Left colon (tissue), 2 donors: ENCODE results near the gene ACOX1. TPM values are rescaled to one million over a fixed set of nuclear protein-coding genes. Genes with fewer than 3 reads are reported as not detected.

Source experiments
- ATAC-seq: fragments of 200-7000 bp; cut with Tn5 transposase; one replicate; pipeline ENCODE4 v1.9.1; 2020; ENCODE audit warnings: mild to moderate bottlenecking, moderate library complexity
- DNase-seq, 2 donors: peaks; one replicate each; pipeline ENCODE4 v3.0.0-alpha.2; 2020
- intact Hi-C, 2 donors: fragments of 100-400 bp; cut with DNase I in 1 of 2; cut with micrococcal nuclease in 1 of 2; formaldehyde crosslinking; loops; one replicate each; pipeline versions ENCODE4 v1.11.2 to v1.14.0; 2022; cut with DNase I, micrococcal nuclease
- long read RNA-seq: library from polyadenylated mRNA; unstranded; transcript quantifications from one replicate; pipeline ENCODE4 v2.0.0, GENCODE V29; 2021
- total RNA-seq, 2 donors: library from RNA; stranded (reverse); fragmentation: NEBNext Ultra II Directional; extraction: Animal tissue kit (Norgen Biotek cat#: 25700); gene quantifications; one replicate each; pipeline ENCODE4 v1.2.1, GENCODE V29; 2021
- donor health status: DM: no; HTN: no; CAD: no.
- donor health status: DM: yes; HTN: yes; CAD: no.

The ACOX1 gene
- total RNA-seq: 100 to 1,000 TPM; 170 to 225 TPM
- long read RNA-seq, full-length matches to known transcripts: 162 of 205 reads
- long read RNA-seq, partial matches to known transcripts: 26 of 205 reads
- long read RNA-seq, other reads (novel, unspliced or antisense): 17 of 205 reads

DNA sequence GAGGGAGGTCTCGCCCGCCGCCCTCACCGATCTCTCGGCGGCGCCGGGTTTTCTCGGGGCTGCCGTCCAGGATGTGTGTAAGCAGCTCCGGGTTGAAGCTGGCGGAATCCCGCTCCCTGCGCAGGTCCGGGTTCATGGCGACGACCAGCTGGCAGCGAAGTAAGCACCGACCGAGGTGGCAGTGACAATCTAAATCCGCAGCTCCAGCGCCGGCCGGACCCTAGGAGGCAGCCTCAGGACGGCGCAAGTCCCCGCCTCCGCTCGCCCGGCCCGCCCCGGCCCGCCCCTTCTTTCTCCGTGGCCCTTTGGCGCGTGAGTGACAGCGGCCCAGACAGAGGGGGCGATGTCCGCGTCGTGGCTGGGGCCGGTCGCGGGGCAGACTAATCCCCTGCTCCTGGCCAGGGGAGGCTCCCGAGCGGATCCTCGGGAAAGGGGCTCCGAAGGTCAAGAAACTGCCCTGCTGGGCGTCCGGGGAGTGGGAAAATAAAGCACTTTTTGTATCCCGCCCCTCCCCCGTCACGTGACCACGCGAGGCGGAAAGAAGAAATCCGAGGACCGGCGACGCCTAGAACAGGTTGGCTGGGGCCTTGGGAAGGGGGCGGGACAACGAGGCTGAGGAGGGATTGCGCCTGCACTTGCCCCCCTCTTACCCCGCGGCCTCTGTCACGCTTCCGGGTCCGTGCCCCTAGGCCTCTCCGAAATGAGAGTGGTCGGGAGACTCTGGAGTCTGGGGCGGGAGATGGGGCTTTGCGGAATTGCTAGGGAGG is at the start of gene ACOX1, which contains the start of gene TEN1:
Gene ACOX1, minus strand, starts transcription at position 229 of the 767 bp plus-strand sequence. Its CDS starts 93 bp downstream, at position 136.
Gene TEN1, plus strand, starts transcription at position 303 of the 767 bp plus-strand sequence. CDS start 6,953 bp downstream, outside the sequence.
- intact Hi-C loops: no loop called here
- ATAC-seq (peak; percentile 84), DNase-seq (peak; percentile 99)

DNA sequence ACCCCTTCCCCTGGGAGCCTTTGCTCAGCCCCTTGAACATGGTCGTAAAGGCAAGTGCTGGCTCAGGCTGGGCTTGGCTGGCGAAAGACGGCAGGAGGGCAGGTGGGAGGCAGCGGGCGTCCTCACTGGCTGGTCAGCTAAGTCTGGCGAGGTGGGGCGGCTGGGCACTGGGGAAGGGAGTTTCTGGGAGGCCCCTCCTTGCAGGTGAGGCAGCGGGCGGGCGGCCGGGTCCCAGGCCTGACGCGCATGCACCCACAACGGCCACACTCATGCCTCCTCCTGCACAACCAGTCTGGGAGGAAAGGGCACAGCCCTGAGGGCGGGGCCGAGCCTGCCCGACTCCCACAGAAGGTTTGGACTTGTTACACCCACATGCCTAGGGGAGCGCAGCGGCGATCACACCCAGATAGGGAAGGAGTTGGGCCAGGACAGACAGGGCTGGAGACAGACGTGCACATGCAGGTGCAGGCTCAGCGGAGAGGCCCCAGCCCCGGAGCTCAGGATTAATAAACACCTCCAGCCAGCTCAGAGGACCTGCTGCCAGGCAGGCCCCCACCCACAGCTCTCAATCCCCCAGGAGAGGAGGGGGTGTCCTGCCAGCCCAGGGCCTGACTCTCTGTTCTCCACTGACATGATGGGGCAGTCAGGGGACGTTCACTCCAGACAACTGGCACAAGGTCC is 48.3 kb upstream of the ACOX1 start, which contains the start of gene EVPL:
Gene EVPL, minus strand, starts transcription at position 148 of the 681 bp plus-strand sequence. Its CDS starts 108 bp downstream, at position 40.
- DNase-seq (peak; percentile 89 to 94), ATAC-seq (peak; percentile 83)
- intact Hi-C loops: no loop called here

DNA sequence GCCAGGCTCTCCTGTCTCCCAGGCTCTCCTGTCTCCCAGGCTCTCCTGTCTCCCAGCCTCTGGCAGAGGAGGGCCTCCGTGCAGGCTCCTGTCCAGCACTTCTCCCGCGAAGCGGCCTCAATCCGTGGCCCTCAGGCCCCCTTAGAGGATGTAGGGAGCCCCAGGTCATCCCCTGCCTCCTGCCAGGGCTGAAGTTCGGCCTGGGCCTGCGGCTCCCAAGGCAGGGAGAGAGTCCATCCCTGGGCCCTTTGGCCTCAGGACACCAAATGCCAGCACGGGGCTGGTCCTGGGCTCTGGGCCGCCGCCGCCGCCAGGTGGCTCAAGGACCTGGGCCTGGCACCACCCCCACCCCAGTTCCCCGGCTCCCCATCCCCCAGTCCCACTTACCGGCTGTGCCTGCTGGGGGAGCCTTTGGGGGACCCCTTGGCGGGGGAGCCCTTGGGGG is 47.8 kb upstream of the ACOX1 start:
- no peak for DNase-seq
- ATAC-seq: peak; percentile 36
- intact Hi-C loops: no loop called here

DNA sequence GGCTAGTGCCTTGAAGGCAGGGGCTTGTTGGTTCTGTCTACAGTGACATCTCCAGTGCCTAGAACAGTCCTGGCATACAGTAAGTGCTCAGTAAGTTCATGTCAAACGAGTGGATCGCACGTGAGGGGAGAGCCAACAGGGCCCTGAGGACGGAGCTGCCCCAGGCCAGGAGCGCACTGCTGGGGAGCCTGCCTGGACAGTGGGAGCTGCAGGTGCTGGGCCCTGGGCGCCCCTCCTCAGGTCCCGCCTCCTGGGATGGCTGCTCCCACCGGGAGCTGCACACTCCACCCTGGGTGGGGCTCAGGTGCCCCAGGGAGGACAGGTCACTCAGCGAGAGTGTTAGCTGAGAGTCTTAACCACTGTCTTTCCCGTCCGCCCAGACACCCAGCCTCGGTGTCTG is 46.3 kb upstream of the ACOX1 start:
- DNase-seq (no peak), ATAC-seq (no peak)
- intact Hi-C loops: no loop called here

DNA sequence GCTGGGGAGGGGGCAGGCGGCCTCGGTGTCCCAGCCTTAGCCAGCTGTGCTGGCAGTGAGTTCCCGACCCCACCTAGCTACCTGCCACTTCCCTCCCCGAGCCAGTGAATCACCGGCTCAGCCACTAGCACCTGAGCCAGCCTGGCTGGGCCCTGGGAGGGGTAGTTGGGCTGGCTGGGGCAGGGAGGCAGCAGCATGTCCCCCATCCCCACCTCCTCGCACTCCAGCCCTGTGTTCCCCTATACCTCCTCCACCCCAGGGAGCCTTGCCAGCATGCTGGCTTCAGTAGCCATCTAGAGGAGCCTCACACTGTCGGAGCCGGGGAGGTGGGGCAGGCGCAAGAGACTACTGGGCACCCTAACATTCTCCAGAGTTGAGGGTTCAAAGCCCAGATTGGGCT is 45.4 kb upstream of the ACOX1 start:
- no peak for DNase-seq
- no peak for ATAC-seq
- intact Hi-C loops: no loop called here

DNA sequence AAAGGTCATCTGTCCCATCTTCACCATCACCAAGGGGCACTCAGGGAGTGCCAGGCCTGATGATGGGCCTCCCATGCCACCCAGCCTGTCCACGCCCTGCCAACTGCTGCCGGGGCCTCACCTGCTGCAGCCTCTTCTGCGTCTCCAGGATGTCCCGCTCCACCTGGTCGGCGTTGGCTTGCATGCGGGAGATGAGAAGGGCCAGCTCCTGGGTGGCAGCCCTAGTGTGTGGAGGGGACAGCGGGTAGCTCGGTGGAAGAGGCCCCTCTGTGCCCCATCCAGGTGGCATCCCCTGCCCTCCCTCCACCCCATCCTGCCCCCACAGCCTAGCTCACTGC is 44.9 kb upstream of the ACOX1 start:
- intact Hi-C loops: no loop called here
- ATAC-seq (no peak), DNase-seq (no peak)

DNA sequence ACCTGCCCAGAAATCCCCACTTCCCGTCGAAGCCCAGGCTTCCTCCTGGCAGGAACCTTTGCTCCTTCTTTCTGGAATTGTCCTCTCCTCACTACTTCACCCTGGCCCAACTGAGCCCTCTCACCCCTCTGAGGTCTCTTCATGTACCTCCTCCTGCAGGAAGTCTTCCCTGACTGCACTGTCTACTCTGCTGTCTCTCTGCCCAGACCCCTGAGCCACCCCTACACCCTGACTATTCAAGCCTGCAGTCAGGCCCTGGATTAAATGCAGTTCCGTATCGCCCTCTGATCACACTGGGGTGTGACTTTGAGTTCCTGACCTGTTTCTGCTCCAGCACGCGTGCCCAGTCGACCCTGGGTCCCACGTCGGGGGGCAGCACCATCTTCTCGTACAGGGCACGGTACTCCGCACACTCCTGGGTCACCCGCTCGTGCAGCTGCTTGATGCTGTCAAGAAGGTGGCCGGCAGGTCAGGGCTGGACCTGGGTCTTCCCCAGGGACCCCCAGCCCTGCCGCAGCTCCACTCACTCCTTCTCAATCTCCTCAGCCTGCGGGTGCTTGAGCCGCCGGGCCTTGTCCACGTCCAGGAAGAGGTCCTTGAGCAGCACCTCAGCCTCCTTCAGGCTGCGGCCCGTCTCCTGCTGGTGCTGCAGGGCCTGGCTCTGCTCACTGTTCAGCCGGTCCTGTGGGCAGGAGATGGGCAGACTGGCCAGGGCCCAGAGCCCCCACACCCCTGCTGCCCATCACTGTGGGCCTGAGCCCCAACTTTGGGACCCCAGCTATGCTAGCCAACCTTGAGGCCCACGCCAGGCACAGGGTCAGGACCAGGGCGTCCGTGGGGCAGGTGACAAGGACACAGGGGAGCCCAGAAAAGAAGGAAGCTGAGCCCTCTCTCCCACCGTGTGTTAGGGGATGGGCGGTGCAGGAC is 44.3 kb upstream of the ACOX1 start:
- no peak for ATAC-seq
- intact Hi-C loops: no loop called here
- no peak for DNase-seq

DNA sequence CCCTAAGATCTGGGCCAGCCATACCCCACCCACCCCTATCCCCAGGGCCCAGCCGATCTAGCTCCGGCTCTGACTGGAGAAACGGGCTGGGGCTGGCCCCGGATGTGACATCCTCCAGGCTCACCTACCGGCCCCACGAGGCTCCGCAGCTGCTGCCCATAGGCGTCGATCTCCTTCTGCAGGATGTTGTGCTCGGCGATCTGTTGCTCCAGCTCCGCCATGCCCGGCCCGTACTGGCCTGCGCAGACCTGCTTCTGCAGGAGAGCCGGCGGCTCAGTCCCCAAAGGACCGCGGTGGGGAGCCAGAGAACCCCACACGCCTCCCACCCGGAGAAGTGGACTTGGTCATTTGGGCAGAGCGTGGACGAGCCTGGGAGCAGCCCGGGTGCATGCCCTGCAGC is 43.3 kb upstream of the ACOX1 start:
- no peak for DNase-seq
- intact Hi-C loops: no loop called here
- no peak for ATAC-seq

DNA sequence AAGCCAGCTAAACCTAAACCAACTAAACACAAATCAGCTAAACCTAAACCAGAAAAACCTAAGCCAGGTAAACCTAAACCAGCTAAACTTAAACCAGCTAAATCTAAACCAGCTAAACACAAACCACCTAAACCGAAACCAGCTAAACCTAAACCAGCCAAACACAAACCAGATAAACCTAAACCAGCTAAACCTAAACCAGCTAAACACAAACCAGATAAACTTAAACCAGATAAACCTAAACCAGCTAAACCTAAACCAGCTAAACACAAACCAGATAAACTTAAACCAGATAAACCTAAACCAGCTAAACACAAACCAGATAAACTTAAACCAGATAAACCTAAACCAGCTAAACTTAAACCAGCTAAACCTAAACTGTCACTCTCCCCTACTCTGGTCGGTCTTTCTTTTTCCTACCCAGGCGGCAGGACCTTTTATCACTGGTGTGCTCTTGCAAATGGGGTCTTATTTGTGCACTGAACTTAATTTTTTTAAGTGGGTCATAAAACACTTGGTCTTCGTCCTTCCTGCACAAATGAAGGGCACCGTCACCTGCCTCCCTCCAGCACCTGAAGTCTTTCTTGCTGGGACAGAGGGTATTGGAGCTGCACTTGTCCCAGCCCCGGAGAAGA is 41.0 kb upstream of the ACOX1 start:
- intact Hi-C loops: no loop called here
- ATAC-seq: no peak
- DNase-seq: no peak

DNA sequence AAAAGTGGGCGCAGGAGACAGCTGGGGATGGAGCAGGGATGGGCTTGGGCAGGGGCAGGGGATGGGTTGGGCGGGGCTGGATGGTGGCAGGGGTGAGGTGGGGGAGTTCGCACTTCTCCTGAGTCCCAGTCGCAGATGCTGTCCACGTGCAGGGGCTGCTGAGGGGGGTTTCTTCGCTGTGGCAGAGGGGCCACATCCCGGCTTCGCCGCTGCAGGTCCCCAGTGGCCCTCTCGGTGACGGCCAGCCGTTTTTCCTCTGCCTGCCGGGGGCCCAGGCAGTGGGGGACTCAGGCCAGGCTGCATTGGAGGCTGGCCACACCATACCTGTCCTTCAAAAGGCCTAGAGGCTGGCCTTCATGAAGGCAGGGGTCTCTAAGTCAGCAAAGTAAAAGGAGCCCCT is 39.8 kb upstream of the ACOX1 start:
- ATAC-seq (no peak), DNase-seq (no peak)
- intact Hi-C loops: no loop called here

DNA sequence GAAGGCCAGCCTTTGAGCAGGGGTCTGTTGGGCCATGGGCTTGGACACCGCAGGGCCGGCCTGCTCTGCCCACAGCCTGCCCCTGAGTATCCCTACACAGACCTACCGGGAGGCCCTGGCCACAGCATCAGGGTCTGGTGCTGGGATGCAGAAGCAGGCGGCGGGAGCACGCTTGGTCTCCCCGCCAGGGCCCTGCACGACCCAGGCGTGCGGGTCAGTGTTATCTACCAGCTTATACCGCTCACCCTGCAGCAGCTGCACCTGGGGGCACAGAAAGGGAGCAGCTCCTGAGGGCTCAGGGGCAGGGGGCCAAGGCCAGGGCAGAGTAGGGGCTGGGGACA is 39.3 kb upstream of the ACOX1 start:
- intact Hi-C loops: no loop called here
- no peak for DNase-seq
- ATAC-seq: no peak

DNA sequence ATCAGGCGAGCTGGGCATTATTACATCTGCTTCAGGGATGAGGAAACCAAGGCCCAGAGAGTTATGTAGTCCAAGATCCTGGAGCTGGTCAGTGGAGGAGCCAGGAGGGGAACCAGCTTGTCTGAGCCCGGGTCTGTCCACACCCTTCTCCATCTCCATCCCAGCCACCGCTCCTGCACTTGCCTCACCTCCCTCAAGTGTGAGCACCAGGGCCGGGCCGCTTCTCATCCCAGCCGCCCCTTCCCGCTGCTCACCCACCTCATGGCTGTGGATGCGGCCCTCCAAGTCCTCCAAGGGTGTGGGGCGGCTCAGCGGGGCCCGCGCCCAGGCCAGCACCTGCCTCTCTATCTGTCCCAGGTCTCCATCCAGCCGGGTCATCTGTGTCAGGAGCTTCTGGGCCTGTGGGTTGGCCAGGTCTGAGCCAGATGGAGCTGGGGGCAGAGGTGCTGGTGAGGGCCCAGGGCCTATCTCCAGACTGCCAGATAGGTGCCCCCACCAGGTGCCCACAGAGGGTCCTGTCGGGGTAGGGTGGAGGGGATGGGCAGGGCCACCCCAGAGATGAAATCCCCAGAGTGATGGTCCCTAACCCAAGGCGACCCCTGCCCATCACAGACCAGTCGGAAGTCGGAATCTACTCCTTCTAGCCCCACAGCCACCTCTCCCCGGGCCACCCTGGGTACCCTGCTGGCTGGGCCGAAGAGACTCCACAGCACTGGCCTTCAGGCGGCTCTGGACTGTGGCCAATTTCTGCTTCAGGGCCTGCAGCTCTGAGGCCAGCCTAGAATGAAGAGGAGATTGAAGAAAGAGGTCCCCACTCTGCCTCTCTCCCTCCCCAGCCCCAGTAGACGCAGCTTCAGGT is 38.7 kb upstream of the ACOX1 start:
- ATAC-seq (no peak), DNase-seq (no peak)
- intact Hi-C loops: no loop called here

DNA sequence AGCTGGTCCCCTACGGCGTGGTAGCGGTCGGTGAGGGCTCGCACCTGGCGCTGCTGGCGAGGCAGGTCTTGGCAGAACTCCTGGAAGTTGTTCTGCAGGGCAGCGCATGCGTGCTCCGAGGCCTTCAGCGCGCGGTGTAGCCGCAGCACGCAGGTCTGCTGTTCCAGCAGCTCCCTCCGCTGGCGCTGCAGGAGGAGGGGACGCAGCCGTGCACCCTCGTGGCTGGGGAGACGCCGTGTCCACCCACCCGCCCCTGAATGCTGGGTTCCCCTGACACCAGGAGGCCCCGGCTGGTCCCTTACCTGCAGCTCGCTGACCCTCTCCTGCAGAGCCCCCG is 35.9 kb upstream of the ACOX1 start:
- ATAC-seq (peak; percentile 7), DNase-seq (no peak)
- intact Hi-C loops: no loop called here

DNA sequence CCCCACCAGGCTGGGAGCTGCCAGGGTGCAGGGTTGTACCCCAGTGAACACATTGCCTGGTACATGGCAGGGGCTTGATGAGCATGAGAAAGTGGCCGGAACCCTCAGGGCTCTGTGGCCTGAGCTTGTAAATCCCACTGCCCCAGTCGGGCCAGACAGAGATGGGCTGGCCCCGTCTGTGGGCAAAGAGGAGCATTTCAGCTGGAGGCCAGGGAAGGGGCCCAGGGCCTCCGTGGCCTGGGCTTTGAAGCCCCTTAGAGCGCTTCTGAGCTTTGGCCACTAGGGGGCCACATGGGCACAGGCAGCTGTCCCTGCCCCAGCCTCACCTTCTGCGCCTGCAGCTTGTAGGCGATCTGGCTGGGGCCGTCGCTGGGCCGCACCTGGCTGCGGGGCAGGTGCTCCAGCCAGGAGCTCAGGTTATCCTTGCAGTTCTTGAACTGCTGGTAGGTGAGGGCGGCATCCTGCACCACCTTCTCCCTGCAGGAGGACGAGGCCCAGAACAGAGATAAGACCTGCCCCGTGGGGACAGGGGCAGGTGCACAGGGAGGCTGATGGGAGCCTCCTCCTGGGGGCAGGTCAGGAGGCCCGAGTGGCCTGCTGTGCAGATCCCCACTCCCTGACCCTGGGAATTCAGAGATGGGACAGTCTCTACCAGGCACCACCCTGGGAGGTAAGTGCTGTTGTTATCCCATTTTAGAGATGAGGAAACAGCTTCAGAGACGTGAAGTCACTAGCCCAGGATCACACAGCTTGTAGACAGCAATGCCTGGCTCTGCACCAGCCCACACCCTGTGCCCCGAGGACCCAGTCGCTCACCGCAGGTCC is 35.3 kb upstream of the ACOX1 start:
- ATAC-seq (peak; percentile 91), DNase-seq (peak; percentile 67 to 83)
- intact Hi-C loops: no loop called here

DNA sequence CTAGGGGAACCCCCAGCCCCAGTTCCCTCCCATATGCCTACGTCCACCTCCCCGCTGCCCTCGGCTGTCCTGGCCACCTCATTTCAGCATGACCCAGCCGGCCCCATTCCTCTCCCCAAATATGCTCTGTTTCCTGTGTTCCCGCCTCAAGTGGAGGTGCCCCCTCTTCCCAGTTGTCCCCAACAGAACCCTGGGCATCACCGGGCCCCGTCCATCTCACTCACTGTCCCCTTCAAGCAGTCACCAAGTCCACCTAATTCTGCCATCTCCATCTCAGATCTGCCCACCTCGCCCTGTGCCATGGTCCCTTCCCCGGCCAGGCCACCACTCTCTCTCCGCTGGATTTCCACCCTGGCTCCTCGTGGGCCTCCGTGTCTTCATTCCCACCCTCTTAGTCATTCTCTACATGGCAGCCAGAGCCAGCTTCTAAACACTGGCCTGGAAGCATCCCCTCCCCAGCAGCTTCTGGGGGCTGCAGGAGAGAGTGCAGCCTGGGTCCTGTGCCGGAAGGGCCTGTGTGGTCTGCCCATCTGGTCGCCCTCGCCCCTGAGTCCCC is 34.5 kb upstream of the ACOX1 start:
- ATAC-seq (no peak), DNase-seq (no peak)
- intact Hi-C loops: no loop called here

DNA sequence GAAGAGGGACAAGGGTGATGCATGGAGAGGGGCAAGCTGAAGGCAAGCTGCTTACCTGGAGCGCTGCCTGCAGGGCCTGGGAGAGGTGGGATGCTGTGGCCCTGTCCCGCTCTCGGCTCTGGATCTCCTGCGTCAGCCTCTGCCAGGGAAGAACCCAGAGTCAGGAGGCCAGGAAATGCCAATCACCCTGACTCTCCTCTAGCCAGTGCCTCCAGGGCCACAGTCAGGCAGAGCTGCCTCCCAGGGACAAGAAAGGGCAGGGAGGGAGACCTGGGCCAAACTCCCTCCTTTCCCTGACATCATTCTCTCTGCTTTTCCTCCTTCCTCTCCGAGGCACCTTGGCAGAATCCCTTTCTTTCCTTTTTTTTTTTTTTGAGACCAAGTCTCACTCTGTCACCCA is 33.0 kb upstream of the ACOX1 start:
- intact Hi-C loops: no loop called here
- no peak for ATAC-seq

More for the DNA sequence above, 33.0 kb upstream of the ACOX1 start:
- no peak for DNase-seq
